ENCODE data around the gene UNK.
"Not testable (repeated sequence)": the region's sequence is repeated elsewhere in the genome, so short reads cannot be mapped to it uniquely, and the experiment has no call there.

Gene UNK

DNA sequence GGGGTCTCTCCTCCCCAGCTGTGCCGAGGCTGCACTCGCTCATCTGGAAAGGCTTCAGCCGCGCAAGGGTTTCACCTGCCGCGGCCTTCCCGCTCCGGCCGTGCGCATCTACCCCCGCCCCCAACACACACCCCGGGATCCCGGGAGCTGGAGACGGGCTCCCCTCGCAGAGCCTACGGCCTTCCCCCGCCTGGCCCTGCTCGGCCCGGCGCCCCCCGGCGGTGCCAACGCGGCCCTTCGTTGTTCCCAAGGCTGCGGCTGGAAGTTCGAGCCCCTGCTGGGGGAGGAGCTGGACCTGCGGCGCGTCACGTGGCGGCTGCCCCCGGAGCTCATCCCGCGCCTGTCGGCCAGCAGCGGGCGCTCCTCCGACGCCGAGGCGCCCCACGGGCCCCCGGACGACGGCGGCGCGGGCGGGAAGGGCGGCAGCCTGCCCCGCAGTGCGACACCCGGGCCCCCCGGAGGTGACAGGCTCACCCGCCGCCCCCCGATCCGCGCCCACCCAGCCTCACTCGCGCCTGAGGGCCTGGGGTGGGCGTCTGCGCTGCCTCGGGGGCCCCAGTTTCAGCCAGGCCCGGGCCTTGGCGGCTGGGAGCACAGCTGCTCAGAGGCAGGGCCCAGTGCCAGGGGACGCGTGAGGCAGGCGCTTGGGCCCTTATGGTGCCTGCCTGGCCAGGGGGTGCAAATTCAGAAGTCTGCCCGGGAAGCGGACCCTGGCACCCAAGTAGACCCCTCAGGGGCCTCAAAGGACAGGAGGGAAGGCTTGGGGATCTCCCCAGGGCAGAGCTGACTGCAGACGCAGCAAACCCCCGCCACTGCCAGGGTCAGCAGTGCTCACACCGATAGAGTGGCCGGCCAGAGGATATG lies 30.9 kb upstream of the UNK start:
- DNase-seq (ENCODE audit: insufficient read length, low spot score) (no peak), FAIRE-seq (no peak)

DNA sequence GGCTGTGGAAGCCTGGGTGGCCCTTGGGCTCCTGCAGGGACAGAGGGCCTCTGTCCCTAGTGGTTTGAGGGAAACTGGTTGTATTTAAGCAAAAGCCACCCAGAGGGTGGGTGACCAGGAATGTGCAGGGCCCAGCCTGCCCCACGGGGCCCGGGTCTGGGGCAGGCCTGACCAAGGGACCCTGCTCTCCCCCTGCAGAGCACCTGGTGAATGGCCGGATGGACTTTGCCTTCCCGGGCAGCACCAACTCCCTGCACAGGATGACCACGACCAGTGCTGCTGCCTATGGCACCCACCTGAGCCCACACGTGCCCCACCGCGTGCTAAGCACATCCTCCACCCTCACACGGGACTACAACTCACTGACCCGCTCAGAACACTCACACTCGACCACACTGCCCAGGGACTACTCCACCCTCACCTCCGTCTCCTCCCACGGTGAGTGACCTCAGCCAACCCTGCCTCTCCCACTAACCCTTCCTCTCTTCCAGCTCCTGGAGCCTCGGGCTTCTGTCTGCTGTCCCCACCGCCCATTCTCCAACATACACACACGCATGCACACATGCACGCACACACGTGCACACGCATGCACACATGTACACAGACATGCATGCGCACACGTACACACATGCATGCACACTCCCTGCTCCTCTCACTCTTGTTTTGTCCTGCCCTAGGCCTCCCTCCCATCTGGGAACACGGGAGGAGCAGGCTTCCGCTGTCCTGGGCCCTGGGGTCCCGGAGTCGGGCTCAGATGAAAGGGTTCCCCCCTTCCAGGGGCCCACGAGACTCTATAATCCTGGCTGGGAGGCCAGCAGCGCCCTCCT lies 30.0 kb upstream of the UNK start:
- DNase-seq (ENCODE audit: insufficient read length, low spot score): no peak
- peak; percentile 72 for FAIRE-seq

DNA sequence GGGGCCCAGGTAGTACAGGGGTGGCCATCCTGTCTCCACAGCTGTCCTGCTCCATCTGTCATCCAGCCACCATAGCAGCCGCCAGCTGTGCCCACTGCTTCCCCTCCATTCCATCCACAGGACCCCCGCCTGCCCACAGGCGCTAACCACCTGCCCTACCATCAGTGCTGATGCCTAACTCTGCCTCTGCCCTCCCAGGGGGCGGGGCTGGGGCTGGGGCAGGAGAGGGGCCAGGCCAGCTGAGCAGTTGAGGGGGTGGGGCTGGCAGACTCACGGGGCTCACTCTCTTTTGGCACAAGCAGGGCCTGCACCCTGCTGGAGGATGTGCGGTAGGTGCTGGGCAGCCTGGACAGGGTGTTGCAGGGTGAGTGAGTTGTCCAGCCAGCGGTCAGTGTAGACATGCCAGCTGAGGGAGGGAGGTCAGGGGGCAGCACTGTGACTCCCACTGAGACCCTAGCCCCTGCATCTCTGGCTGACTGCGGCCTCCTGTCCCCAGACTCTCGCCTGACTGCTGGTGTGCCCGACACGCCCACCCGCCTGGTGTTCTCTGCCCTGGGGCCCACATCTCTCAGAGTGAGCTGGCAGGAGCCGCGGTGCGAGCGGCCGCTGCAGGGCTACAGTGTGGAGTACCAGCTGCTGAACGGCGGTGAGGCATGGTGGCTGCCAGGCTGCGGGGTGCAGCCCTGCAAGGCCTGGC lies 29.3 kb upstream of the UNK start:
- no peak for DNase-seq (ENCODE audit: insufficient read length, low spot score)

DNA sequence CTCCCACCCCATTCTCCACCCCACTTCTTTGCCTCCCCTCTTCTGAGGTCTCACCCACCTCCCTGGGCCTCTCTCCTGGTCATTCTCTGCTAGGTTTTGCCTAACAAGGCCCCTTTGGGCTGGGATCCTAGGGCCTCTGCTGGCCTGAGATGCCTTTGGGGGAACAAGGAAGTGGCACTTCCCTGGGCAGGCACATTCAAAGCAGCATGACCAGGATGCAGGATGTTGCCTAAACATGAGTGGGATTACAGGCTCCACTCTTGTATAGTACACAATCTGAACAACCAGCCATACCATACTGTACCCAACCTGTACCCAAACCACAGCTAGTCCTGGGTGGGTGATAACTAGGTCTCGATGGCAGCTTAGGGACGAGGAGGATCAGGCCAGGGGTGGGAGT lies 28.6 kb upstream of the UNK start:
- FAIRE-seq (peak; percentile 13), DNase-seq (ENCODE audit: insufficient read length, low spot score) (no peak)

More for the DNA sequence above, 29.3 kb upstream of the UNK start:
- FAIRE-seq: peak; percentile 26

DNA sequence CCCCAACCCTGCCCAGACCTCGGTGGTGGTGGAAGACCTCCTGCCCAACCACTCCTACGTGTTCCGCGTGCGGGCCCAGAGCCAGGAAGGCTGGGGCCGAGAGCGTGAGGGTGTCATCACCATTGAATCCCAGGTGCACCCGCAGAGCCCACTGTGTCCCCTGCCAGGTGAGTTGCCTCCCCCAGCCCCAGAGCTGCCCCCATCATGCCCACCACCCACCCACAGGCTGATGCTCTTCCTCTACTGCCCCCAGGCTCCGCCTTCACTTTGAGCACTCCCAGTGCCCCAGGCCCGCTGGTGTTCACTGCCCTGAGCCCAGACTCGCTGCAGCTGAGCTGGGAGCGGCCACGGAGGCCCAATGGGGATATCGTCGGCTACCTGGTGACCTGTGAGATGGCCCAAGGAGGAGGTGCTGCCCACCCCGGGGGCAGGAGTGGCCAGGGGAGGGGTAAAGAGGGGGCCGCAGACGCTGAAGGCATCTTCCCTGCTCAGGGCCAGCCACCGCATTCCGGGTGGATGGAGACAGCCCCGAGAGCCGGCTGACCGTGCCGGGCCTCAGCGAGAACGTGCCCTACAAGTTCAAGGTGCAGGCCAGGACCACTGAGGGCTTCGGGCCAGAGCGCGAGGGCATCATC lies 28.0 kb upstream of the UNK start:
- no peak for FAIRE-seq
- no peak for DNase-seq (ENCODE audit: insufficient read length, low spot score)

- DNase-seq (ENCODE audit: insufficient read length, low spot score) (no peak), FAIRE-seq (no peak)
Observed at GRCh38 chr17:75757086-75757681, 27.4 kb upstream of the UNK start.

DNA sequence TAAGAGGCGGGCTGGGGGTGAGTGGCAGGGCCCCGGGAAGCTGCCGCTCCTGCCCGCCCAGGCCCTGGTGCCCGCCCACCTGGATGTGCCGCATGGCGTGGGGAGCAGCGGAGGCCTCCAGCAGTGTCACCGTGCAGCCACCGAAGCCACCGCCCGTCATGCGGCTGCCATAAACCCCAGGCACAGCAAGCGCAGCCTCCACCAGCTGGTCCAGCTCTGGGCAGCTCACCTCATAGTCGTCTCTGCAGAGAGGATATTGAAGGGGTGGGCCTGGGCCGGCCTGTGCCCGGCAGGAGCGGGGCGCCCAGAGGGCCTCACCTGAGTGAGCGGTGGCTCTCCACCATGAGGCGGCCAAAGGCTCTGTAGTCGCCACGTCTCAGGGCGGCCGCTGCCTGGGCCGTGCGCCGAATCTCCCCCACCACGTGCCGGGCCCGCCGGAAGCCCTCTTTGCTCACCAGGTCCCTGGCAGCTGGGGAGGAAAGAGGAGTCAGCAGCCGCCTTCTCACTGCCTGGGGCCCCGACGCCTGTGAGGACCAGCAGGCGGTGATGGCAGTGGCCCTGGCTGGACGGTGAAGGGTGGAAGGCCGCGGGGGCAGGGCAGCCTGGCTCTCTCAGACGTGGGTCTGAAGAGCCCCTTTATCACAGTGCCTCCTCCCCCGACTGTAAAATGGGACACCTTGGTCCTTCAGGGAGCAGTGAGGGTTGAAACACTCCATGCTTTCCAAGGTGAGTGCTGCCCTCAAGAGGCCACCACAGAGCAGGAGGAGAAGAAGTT lies 26.3 kb upstream of the UNK start:
- peak; percentile 44 for FAIRE-seq

DNA sequence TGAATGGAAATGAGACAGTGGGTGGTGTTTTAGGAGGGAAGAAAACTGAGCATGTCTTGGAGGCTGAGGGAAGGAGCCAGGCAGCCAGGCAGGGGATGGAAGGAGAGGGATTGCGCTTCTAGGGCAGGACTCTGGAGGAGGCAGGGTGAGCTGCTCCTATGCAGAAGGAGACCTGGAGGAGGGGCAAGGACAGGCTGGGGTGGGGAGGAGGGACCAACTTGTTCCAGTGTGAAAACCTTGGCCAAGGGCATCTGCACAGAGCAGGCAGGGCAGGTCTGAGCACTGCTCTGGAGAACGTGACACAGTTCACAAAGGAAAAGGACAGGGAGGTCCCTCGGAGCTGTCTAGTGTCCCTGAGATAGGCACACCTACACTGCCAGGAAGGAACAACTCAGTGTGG lies 25.1 kb upstream of the UNK start:
- no peak for DNase-seq (ENCODE audit: insufficient read length, low spot score)
- FAIRE-seq: peak; percentile 16

More for the DNA sequence above, 26.3 kb upstream of the UNK start:
- no peak for DNase-seq (ENCODE audit: insufficient read length, low spot score)

GRCh38 chr17:75759978-75760640 lies 24.5 kb upstream of the UNK start:
- DNase-seq (ENCODE audit: insufficient read length, low spot score); FAIRE-seq: not testable (repeated sequence)

DNA sequence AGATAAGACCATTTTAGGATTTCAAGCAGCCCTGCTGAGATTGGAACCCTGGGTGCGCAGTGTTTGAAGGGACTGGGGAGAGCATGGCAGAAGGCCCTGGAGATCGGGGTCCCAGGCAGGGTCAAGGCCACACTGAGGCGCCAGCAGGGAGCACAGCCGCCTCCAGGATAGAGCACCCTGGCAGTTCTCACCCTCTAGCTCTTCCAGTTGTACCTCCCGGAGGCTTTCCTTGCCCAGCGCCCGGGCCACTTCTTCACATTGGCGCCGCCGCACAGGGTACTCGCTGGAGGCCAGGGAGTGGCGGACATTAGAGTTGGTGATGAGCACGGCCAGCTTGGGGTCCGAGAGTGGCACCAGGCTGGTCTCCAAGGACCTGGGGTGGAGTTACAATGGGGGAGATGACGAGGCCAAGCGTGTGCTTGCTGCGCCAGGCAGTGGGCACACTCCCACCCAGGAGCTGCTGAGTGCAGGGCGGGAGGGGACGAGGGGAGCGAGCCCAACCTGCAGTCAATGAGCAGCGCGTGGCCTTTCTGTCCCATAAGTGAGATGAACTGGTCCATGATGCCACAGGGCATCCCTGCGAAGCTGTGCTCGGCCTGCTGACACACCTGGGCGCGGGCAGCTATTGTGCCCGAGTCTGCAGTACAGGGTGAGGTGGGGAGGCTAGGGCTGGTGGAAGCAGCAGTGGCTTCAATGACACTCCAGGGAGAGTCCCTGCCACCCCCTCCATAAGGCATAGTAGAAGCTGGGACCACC lies 21.9 kb upstream of the UNK start:
- DNase-seq (ENCODE audit: insufficient read length, low spot score) (no peak), FAIRE-seq (no peak)

- DNase-seq (ENCODE audit: insufficient read length, low spot score): no peak
- no peak for FAIRE-seq
Observed at GRCh38 chr17:75763269-75763607, 21.4 kb upstream of the UNK start.

- DNase-seq (ENCODE audit: insufficient read length, low spot score) (no peak), FAIRE-seq (no peak)
Observed at GRCh38 chr17:75763613-75764416, 20.8 kb upstream of the UNK start.

DNA sequence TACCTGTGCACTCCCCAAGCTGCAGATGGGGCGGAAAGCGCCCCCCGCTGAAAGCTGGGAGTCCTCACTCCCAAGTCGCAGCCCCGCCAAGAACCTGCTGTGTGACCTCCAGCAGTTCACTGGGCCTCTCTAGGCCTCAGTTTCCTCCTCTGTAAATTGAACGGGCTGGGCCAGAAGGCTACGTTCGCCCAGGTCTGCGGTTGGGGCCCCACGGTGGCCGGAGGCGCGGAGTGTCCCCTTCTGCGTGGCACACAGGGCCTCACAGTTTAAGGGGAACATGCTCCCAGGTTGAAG lies 20.2 kb upstream of the UNK start:
- DNase-seq (ENCODE audit: insufficient read length, low spot score) (no peak), FAIRE-seq (no peak)

GRCh38 chr17:75764711-75765421 lies 19.7 kb upstream of the UNK start, which contains the start of gene GALK1:
GALK1 (minus strand) TSS chr17:75765192; CDS start chr17:75765136, 56 bp downstream.
- DNase-seq (ENCODE audit: insufficient read length, low spot score) (peak; percentile 87), FAIRE-seq (peak; percentile 88)

- FAIRE-seq (no peak), DNase-seq (ENCODE audit: insufficient read length, low spot score) (no peak)
Observed at GRCh38 chr17:75765981-75766380, 18.6 kb upstream of the UNK start.

DNA sequence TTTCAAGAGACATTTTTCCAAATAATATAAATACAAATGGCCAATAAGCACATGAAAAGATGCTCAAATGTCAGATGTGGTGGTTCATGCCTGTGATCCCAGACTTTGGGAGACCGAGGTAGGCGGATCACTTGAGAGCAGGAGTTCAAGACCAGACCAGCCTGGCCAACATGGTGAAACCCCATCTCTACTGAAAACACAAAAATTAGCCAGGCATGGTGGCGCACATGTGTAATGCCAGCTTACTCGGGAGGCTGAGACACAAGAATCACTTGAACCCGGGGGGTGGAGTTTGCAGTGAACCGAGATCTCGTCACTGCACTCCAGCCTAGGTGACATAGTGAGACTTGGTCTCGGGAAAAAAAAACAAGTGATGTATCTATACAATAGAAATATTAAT lies 16.7 kb upstream of the UNK start:
- FAIRE-seq (no peak), DNase-seq (ENCODE audit: insufficient read length, low spot score) (no peak)

DNA sequence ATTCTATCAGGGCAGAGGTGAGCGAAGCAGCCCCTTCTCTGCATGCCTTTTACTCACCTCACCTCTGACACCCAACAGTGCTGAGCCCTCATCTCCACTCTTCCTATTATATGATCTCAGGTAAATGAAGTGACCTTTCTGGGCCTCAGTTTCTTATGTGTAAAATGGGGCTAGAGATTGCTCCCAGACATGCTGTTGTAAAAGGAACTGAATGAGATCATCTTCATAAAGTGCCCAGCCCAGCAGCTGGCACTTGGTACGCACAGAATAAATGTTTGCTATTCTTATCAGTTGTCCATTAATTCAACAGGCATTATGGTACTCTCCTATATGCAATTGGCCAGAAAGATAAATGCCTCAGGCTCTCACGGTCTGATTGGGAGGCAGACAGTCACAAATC lies 15.1 kb upstream of the UNK start:
- FAIRE-seq (no peak), DNase-seq (ENCODE audit: insufficient read length, low spot score) (no peak)

Data from HTR-8/SVneo (cell line).